ENCODE results near the gene SCTR.

SCTR gene

DNA sequence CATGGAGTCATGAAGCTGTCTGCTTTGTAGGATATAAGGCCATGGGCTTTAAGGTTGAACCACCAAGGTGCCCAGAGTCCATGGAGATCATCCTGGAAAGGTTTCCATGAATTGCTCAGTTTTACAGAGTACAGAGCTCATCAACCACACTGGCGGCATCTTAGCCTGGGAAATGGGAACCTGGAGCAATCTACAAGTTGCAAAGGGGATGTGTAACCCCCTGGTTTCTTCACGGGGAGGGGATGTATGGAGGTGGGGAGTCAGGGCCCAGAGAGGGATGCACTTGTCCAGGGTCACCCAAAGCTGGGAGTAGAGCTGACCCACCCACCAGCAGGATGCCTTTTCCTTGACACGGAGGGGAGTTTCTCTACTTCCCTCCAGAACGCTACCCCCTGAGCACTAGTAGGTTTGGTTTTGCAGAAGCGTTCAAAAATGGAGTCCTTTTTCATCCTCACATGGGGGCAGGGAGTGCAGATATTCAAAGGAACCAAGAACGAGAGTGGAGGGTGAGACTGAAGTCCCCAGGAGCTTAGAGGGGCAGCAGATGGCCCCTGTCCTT is 85.5 kb downstream of the SCTR start:
- no peak for TF ChIP-seq CTCF (IDR thresholded peaks at IDR 0.05; ENCODE audit: low read depth, low read length, missing control alignments)
- in situ Hi-C loops (cut with HindIII; ENCODE audit: low pct_ligation_motif_present, low sequenced_read_pairs), result no loop called here

GRCh38 chr2:119438128-119438656 is 86.1 kb downstream of the SCTR start:
- DNase-seq, result no peak
- in situ Hi-C loops (cut with HindIII; ENCODE audit: low pct_ligation_motif_present, low sequenced_read_pairs), result no loop called here
- no peaks in the 10 kb centered on the region for H3K36me3 ChIP-seq (replicated peaks)
- H3K27me3 ChIP-seq (replicated peaks), result peaks cover 4% of the 10 kb centered on the region
- H3K4me3 ChIP-seq (ENCODE audit: low read depth, low read length), result no peak overlapping the region
- H3K27ac ChIP-seq, result no peak overlapping the region
- no peak for TF ChIP-seq CTCF (IDR thresholded peaks at IDR 0.05; ENCODE audit: low read depth, low read length, missing control alignments)

More for the DNA sequence above, 85.5 kb downstream of the SCTR start:
- Histone ChIP-seq H3K4me3 (ENCODE audit: low read depth, low read length) (no peak overlapping the region), H3K27ac (no peak overlapping the region), H3K36me3 (replicated peaks) (no peaks in the 10 kb centered on the region), H3K27me3 (replicated peaks) (peaks cover 4% of the 10 kb centered on the region)
- no peak for DNase-seq

GRCh38 chr2:119436993-119437772 is 87.1 kb downstream of the SCTR start:
- H3K27ac ChIP-seq, result no peak overlapping the region
- no peak for TF ChIP-seq CTCF (IDR thresholded peaks at IDR 0.05; ENCODE audit: low read depth, low read length, missing control alignments)
- in situ Hi-C loops (cut with HindIII; ENCODE audit: low pct_ligation_motif_present, low sequenced_read_pairs), result no loop called here
- DNase-seq, result no peak
- H3K27me3 ChIP-seq (replicated peaks), result peaks cover 4% of the 10 kb centered on the region
- no peak overlapping the region for H3K4me3 ChIP-seq (ENCODE audit: low read depth, low read length)
- no peaks in the 10 kb centered on the region for H3K36me3 ChIP-seq (replicated peaks)

DNA sequence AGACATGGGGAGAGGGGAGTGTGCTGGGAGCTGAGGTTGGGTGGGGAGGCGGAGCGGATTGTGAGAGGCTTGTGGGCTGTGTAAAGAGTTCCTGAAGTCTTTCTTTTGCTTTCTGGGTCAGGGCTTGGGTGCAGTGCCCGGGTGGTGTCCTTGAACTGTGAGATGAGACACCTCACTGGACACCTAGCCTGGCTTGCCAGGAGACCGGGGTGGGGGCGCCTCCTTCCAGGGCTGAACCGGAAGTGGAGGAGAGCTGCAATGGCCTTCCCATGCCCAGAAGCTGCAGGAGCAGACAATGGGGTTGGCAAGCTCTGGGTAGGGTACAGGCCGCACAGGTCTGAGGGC is 88.4 kb downstream of the SCTR start:
- TF ChIP-seq CTCF (IDR thresholded peaks at IDR 0.05; ENCODE audit: low read depth, low read length, missing control alignments), result no peak
- DNase-seq, result no peak
- in situ Hi-C loops (cut with HindIII; ENCODE audit: low pct_ligation_motif_present, low sequenced_read_pairs), result no loop called here
- Histone ChIP-seq H3K27me3 (replicated peaks) (peaks cover 7% of the 10 kb centered on the region), H3K36me3 (replicated peaks) (no peaks in the 10 kb centered on the region), H3K4me3 (ENCODE audit: low read depth, low read length) (no peak overlapping the region), H3K27ac (no peak overlapping the region)

DNA sequence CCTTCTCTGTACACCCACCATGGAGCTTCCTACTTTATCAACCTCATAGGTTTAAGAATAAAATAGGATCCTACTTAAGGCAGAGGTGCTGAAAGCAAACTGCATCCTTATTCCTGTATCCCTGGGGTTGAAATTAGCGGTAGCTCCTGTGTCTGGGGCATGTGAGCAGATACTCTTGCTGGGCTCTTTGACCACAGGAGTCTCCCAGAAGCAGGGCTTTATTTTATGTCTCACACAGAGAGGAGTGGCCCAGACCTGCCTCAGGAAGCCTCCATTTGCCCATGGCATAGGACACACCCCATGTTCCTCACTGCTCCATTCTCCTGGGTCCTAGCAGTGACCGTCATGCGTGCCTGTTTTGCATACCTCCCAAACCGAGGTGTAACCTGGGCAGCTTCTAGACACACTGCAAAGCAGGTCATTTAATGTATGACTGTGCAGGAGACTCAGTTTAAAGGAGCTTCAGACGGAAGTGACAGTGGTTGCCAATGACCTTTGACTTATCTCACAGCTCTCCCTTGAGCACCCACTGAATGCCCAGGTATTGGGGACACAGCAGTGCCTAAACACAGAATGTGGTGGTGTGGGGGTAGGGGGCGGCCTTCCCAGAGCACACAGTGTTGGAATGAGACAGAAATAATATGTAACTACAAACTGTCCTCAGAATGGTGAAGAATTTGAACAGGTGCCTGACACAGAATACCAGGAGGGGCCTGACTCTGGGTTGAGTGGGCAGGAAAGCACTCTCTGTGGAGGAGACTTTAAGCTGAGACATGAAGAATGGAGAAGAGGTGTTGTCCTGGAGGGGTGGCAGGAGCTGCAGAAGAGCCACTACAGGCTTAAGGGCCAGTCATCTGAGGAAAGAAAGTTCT is 89.0 kb downstream of the SCTR start:
- DNase-seq, result no peak
- no peak for TF ChIP-seq CTCF (IDR thresholded peaks at IDR 0.05; ENCODE audit: low read depth, low read length, missing control alignments)
- H3K4me3 ChIP-seq (ENCODE audit: low read depth, low read length), result no peak overlapping the region
- no peak overlapping the region for H3K27ac ChIP-seq
- H3K27me3 ChIP-seq (replicated peaks), result peaks cover 7% of the 10 kb centered on the region
- in situ Hi-C loops (cut with HindIII; ENCODE audit: low pct_ligation_motif_present, low sequenced_read_pairs), result no loop called here
- H3K36me3 ChIP-seq (replicated peaks), result no peaks in the 10 kb centered on the region
